HG02623 (cell line): Measurements from ENCODE around the gene MYZAP.

ENCODE experiments used
- ATAC-seq: cut with Tn5 transposase; IDR thresholded peaks from one replicate; pipeline ENCODE4 v1.9.1; 2021; ENCODE audit warnings: moderate library complexity; ENCODE audit not compliant: unreplicated experiment

MYZAP gene

DNA sequence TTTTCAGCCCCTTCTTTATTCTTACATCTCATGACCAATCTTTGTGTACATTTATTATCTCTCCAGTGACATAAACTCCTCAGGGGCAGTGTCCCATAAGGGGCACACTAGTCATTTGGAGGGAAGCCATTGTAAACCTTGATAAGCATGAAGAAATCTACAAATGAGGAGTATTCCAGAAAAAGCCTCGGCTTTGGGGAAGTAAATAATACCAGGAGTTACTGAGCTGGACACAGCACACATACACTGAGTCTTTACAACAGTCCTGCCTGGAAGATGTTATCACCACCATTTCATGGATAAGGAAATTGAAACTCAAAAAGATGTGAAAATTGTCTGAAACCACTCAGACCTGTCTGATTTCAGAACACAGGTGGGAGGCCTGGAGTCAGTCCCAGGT is 99.4 kb downstream of the MYZAP start:
- no peak for ATAC-seq

DNA sequence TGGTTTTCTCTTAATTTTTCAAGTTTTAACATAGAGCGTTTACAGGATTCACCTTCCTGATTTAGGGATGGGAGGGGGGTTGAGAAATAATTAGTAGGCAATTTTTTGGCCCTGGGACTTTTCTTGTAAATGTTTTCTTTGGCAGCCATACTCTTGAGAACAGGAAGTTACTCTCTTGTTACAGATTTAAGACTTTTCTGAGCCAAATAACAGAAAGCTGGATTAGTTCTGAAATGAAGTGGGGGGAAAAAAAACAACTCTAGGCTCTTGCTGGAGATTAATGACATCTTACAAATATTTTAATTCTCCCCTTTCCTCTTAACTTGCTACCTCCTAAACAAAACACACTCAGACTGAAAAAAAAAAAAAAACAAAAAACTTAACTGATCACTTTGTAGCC is 101.0 kb downstream of the MYZAP start:
- ATAC-seq: no peak

DNA sequence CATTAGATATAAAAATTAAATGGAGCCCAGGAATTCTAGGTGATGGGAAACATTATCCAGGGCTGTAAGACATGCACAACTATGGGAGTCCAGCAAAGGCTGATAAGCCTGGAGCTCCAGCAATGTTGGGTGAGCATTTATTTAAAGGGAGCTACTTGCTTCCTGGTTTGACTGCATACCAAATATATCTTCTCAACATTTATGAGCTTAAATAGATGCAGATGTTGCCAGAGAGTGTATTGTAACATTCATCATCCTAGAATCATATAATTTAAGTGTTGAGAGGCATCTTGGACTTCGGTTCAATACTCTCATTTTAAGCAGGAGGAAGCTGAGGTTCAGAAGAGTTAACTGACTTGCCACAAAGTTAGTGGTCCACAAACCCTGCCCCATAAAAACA is 102.6 kb downstream of the MYZAP start:
- ATAC-seq: no peak

DNA sequence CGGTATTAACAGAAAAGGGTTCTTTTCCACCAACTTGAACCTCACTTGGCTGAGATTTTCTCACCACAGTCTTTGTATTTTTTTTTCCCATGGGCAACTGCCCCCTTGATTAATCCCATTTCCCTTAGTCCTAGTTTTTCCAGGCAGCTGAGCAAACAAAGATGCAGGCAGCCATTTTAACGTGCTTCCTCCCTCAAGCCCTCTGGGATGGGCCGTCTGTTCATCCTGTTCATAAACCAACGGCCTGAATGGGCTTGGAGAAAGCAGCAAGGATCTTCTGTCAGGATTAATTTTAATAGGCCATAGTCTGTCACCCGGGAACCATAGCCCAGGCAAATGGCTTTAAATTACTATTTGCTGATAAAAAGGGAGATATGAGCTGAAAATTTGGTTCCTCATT is 104.4 kb downstream of the MYZAP start:
- ATAC-seq: no peak

DNA sequence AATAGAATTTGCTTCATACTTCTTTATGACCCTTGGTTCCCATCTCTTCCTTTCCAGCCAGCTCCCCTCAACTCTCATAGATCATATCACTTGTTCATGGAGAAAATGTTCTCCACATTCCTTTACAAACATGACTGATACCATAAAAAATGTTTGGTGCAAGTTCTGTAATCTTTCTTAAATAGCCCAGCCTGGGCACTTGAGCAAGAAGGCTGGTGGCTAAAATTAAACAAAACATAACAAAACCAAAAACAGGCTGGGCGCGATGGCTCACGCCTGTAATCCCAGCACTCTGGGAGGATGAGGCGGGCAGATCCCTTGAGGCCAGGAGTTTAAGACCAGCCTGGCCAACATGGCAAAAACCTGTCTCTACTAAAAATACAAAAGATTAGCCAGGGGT is 105.9 kb downstream of the MYZAP start:
- ATAC-seq: no peak

DNA sequence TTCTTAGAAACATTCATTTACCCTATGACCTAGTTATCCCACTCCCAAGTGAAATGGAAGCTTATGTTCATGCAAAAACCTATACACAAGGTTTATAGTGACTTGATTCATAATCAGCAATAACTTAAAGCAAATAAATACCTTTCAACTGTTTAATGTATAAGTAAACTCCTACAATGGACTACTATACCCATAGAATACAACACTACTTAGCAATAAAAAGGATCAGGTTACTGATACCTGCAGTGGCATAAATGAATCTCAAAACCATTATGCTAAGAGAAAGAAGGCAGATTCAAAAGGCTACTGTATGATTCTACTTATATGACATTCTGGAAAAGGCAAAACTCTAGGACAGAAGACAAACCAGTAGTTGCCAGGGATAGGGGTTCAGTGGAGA is 106.5 kb downstream of the MYZAP start:
- ATAC-seq: no peak

DNA sequence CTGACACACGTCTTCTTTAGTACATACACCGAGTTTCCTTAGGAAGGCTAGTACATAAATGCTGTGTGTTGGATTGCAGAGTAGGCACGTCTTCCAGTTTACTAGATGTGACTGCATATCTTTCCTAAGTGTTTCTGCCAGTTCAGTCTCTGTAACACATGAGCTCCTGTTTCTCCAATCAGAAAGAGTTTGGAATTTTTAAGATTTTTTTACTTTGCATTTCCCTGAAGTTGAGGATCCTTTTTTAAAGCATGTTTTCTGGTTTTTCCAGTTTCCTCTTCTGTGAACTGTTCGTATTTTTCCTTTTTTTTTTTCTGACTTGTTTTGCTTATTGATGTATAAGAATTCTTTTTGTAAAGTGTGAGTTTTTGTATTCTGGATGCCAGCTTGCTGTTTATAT is 107.3 kb downstream of the MYZAP start:
- no peak for ATAC-seq

DNA sequence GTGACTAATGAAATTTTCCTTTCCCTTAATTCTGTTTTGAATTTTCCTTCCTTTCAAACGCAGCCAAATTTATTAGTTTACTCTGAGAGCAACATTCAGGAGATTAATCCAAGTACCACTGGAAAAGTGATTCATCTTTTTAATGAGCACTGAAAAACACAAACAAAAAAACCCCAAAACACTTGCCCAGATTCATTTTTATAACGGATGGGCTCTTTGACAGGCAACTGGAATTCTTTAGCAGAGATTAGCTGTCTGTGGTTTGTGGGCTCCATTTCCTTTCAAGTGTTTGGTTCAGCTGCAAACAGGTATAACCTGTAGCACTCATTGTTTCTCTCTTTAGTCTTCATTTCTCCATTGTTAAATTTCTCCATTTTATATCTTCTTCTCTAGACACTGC is 111.7 kb downstream of the MYZAP start:
- no peak for ATAC-seq

DNA sequence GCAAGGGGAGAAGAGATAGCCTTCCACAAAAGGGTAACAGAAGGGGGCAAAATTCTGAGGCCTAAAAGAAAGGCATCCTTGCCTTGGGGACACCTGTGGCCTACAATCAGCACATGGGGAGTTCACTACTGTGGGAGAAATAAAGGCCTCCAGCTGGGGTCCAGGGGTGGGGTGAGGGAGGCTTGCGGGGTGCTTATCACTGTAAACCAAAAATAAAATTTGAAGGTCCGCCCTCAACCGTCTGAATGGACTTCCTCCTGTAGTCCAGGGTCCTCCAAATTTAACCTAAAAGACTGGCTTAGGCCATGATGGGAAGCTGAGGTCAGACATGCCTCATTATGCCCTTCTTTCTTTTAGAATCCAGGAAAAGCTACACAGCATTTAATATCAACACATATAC is 112.7 kb downstream of the MYZAP start:
- ATAC-seq: no peak

DNA sequence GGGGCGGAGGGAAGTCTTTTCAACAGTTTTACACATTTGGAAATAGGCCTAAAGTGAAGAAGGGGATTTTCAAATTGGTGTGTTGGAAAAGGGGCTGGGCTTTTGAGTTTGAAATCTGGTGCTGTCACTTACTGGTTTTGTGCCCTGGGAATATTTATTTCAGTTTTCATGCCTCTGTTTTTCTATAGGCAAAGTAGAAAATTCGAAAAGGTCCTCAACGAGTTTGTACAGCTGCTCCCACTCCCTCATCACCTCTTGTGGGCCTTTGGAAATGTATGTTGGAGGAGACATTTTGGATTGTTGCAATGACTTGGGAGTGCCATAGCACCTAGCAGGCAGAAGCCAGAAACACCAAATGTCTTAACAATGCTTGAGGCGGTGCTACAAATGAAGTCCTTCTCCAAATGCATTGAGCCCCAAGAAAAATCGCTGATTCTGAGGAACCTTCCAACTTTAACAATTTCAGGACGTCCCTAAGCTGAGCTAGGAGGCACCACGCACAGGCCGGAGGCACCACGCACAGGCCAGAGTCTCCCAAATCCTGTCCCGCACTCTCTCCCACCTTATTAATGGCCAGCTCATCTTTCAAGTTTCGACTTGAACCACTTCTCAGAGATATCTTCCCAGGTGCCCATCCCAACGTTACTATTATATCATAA is 114.2 kb downstream of the MYZAP start:
- no peak for ATAC-seq

DNA sequence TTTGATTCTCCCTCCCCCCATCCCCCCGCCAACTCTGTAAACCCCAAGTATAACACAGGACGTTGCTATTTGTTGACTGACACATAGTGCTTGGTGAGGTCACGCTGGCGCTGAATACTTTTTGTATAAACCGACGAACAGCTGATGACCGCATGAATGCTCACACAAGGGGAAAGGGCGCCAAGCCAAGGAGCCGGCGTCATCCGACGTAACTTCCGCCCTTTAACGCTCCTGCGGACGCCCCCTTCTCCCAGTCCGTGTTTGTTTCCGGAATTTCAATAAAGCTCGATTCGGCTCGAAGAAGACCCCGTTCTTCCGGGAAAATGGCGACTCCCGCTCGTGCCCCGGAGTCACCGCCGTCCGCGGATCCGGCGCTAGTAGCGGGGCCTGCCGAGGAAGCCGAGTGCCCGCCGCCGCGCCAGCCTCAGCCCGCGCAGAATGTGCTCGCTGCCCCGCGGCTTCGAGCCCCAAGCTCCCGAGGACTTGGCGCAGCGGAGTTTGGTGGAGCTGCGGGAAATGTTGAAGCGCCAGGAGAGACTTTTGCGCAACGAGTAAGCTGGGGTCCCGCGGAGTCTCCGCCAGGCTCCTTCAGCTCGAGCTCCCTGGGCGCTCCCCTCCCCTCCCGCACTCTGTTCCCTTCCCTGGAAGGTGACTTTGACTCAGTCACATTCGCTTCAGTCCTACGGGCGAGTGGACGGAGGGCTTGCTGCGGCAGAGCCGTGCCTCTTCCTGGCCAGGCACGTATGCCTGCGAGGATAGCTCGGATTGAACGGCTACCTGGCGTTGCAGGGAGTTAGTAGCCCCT is 114.9 kb downstream of the MYZAP start, which contains the start of gene POLR2M:
Gene POLR2M, plus strand, starts transcription at position 310 of the 805 bp plus-strand sequence. Its CDS starts 129 bp downstream, at position 439.
- peak; percentile 96 for ATAC-seq

DNA sequence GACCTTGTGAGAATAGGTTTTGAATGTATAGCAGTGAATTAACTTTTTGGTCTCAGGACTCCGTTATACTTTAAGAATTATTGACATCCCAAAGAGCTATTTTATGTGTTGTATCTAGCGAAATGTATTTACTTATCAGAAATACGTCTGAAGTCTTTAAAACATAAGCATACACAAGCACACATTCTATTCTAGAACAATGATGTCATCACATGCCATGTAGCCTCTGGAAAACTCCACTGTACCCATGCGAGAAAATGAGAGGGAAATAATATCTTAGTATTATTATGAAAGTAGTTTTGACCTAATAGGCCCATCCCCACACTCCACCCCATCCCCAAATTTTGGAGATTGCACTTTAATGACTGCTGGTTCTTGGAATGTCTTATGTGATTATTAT is 116.3 kb downstream of the MYZAP start:
- no peak for ATAC-seq

DNA sequence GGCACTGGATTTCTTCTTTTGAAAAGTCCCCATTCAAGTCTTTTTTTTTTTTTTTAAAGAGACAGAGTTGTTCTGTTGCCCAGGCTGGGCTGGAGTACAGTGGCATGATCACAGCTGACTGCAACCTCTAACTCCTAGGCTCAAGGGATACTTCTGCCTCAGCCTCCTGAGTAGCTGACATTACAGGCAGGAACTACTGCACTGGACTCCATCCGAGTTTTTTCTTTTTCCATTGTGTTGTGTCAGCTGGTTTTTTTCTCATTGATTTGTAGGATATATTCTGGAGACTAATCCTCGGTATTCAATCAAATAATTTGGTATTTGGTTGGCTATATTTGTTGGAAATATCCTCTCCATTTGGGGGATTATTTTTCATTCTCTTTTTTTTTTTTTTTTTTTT is 126.6 kb downstream of the MYZAP start:
- no peak for ATAC-seq

DNA sequence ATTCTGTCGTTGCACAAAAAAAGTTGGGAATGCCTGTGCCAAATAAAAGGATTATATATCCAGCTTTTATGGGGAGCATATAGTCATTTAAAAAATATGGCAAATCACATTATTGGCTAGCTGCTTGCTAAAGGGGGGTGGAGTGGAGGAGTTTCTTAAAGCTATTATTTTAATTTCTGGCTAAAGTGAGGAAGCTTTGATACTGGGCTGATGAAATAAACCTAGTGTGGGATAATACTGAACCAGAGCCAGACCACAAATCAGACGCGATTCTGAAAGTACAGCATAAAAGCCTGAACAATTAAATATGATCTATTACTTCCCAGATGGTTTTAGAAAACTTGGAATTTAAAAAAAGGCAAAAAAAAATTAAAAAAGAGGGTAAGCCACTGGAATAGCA is 129.2 kb downstream of the MYZAP start:
- no peak for ATAC-seq

DNA sequence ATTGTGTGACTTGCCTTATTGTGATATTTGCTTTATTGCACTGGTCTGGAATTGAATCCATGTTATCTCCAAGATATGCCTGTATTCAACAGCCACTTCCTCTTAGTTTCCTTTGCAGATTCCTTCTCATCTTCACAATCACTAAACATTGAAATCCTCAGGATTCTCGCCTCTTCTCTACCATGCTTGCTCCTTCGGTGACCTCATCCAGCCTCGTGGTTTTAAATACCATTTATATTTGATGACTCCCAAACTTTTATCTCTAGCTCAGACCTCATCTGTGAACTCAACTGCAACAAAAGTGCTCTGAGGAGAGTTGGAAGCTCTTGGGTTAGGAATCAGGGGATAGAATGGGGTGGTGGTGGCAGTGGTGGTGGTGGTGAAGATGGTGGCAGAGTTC is 134.7 kb downstream of the MYZAP start:
- ATAC-seq: no peak

DNA sequence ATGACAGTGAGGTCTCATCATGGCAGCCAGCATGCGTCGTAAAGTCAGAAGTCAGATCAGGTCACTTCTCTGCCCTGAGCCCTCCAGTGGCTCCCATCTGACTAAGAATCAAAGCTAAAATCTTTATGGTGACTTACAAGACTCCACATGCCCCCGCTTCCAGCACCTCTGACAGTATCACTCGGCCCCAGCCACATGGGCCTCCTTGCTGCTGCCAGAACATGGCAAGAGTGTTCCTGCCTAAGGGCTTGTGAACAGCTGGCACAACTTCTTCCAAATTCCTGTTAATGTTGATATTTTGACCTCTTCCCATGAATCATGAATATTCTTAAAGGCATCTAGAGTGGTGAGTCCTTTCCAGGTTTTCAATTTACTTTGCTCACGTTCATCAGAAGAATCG is 135.3 kb downstream of the MYZAP start:
- ATAC-seq: no peak

DNA sequence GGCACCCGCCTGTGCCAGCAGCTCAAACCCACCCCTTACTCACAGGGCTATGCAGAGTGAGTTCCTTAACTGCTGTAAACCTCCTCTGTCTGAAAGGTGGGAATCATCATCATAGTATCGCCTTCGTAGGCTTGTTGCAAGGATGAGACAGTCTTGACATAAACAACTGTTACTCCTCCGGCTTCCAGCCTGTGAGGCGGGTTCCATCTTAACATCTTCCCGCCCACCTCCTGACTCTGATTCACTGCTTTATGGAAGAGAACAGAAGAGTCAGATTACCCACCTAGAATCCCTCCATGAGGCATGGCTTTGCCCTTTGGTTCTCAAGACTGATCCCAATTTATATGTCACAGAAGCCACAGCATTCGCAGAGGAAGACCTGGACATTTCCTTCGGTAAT is 136.7 kb downstream of the MYZAP start:
- no peak for ATAC-seq

DNA sequence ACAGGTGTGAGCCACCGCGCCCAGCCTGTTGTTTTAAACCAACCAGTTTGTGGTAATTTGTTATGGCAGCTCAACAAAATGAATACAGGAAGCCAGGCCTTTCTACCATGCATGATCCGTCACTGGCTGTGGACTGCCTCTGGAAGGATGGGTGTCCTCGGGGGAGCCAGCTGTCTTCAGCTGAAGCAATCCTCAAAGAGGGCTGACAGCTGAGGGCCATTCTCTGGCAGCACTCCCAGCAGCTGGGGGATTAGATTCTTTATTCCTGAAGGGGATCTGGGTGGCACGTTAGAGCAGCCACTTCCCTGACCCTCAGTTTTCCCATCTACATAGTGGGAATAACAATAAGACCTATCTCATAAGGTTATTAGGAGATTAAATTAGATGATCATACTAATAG is 139.2 kb downstream of the MYZAP start:
- no peak for ATAC-seq

DNA sequence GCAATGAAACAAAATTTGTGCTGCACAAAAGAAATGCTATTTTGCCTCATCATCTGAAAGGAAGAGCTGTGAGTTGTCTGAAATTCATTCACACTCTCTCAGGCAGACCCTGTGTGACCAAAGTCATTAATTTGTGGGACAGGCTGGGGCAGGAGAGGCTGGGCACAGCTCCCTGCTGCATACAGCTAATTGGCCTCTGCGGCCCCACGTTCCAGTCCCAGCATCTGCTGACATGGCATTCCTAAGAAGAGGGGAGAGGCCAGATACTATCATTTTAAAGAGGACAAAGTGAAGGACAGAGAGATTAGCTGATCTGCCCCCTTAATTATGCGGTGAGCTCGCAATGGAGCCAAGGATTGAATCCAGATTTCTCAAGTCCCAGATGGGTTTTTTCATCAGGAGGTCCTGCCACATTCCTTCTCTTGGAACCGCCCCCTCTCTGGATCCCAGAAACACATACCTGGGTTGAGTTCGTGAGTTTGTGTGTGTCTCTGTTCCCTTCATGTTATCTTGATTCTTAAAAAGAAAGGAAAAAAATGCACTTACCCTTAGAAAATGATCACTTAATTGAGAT is 139.9 kb downstream of the MYZAP start:
- no peak for ATAC-seq

DNA sequence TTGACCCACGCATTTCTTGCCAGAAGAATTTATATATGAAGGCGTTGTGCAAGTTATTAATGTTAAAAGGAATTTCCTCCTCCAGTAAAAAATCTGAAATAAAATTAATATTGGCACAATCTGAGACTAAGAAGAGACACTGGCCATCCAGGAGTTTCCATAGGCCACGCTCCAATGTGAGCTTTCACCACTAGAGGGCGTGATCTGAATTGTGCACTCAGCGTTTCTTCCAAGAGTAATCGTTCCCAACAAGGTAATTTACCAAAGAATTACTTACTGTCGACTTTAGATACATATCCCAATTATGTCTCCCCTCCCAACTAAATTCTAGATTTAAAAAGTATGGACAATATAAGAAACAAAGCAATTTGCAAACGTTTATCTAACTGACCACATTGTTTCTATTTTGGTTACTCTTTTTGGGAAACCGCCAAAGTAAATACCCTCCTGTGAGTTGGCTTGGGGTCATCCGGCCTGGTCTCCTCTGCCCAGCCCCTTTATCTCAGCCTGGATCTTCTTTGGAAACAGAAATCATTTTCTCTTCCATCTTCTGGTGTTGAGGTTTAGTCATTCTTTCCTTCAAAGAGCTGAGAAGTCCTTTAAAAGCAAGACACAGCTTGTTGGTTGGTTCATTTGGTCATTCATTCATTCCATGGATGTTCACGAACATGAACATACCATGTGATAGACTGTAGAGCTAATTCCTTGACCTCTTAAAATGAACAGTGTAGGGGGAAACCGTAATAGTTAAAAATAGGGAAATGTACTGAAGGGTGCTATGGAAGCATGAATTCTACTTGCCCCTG is 141.0 kb downstream of the MYZAP start:
- no peak for ATAC-seq

DNA sequence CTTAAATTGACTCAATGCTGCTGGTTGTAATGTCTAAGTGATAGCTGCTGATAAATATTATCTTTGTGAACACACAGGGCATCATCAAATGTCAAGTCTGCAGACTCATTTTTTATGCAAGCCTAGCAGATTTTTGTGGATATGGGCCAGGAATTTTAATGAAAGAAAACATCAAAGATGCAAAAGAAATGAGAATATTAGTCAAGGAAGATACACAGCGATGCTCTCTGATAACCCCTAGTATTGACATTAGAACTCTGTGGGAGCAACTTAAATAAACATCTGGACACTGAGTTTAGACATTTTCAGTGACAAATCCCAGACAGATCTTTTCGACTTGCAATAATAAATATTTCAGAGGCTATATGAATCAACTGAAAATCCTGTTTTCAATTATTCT is 143.2 kb downstream of the MYZAP start:
- ATAC-seq: no peak
